HuH-7.5 (cell line): ENCODE results near the gene ALG3.

Source experiments
- DNase-seq: peaks from one replicate; pipeline ENCODE4 v3.0.0; 2011; ENCODE audit warnings: low spot score

The ALG3 gene

GRCh38 chr3:184192889-184193288 lies 55.9 kb downstream of the ALG3 start:
- no peak for DNase-seq
